Pancreas (tissue), 10 donors: ENCODE data around the gene NLN. TPM values are rescaled to one million over a fixed set of nuclear protein-coding genes. Genes with fewer than 3 reads are reported as not detected.

Experiments
- ATAC-seq, 4 donors: fragments of 200-7000 bp; cut with Tn5 transposase; one replicate each; pipeline versions ENCODE4 v1.8.0 to v1.9.1; 2020; ENCODE audit warnings: mild to moderate bottlenecking in 4 of 4, moderate library complexity in 4 of 4
- DNase-seq, 6 donors: peaks; one replicate each; pipeline ENCODE4 v3.0.0-alpha.2; 2020
- FAIRE-seq: peaks from 2 replicates; lab custom pipeline; 2012; peaks lifted over from hg19 to GRCh38; lab: Jason Lieb, UNC
- H3K27ac ChIP-seq, 4 donors: fragments of 200-600 bp; sonication (generic); 1 replicate in 3 of 4; 2 replicates in 1 of 4; pipeline versions ENCODE4 v1.5.0 to v1.8.0; 2020
- H3K27me3 ChIP-seq, 4 donors: fragments of 200-600 bp; one replicate each; pipeline ENCODE4 v1.8.0; 2021
- H3K36me3 ChIP-seq, 3 donors: fragments of 200-600 bp; sonication (generic) in 1 of 3; one replicate each; pipeline versions ENCODE4 v1.5.0 to v1.8.0; 2020 to 2021
- H3K4me1 ChIP-seq, 3 donors: fragments of 200-600 bp; one replicate each; pipeline ENCODE4 v1.8.0; 2021
- H3K4me3 ChIP-seq, 4 donors: fragments of 200-600 bp; sonication (generic) in 2 of 4; one replicate each; pipeline versions ENCODE4 v1.5.0 to v1.8.0; 2020 to 2021
- H3K9me3 ChIP-seq, 4 donors: fragments of 200-600 bp; one replicate each; pipeline ENCODE4 v1.8.0; 2021
- WGBS, 2 donors: extraction: QIAGEN DNeasy Blood & Tissue Kit; methylation state at CpG; one replicate each; pipeline ENCODE4 v1.1.7; 2013; 5-methylcytosine and 5-hydroxymethylcytosine counted together
- intact Hi-C, 3 donors: fragments of 100-400 bp; cut with DNase I; formaldehyde crosslinking; loops; one replicate each; pipeline versions ENCODE4 v1.11.1 to v1.14.2; 2022
- polyA plus RNA-seq, 2 donors: library from polyadenylated mRNA; stranded (reverse); fragments of 200-250 nt; gene quantifications; one replicate each; pipeline ENCODE4 v1.2.3, GENCODE V29; 2013
- total RNA-seq, 6 donors: library from RNA; stranded (reverse); fragmentation: NEBNext Ultra II Directional in 4 of 6; extraction: Animal tissue kit (Norgen Biotek cat#: 25700) in 4 of 6; gene quantifications; one replicate each; pipeline versions ENCODE4 v1.2.1 to v1.2.4, GENCODE V29; 2021 to 2023
- TF ChIP-seq, protein P1 (sequence below), 4 donors: fragments of 200-600 bp; sonication (generic) in 3 of 4; IDR thresholded peaks; one replicate each; pipeline versions ENCODE4 v1.5.0 to v1.8.0; 2021; ENCODE audit warnings: antibody characterized with exemption in 4 of 4
- donor health status: healthy with polysubstance abuse.
- donor health status: DM: no; HTN: no; CAD: no; lungs with moderate emphysema.
- donor health status: DM: no; HTN: no; CAD: no.
- donor health status: control.
- donor health status: control.
- donor health status: Bipolar disorder and iron deficiency.
- donor health status: DM: yes; HTN: yes; CAD: no.
- donor health status: DM: no; HTN: no; CAD: no.
- donor health status: DM: no; HTN: no; CAD: no.
- donor health status: DM: yes; HTN: yes; CAD: no.

Gene NLN
- total and polyA plus RNA-seq, 8 donors: 1.8 to 15.0 (median 8.0) TPM

DNA sequence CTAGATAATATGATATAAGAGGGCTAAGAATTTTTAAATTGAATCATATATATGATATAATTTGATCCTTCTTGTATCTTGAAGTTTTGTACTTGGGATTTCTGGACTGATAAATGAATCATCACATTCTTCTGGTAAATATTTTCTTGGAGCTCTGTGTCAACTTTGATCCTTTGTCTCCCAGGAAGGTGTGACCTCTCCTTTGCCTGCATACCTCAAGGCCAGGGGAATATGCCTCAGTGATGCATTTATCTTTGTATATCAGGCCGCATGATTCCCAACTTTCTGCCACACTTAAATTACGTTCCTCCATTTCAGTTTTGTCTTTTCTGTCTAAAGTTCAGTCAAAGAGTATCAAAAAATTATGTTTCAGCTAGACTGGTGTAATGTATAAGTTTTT, 101.2 kb downstream of the NLN start:
- DNase-seq (no peak), FAIRE-seq (no peak), ATAC-seq (no peak)
- TF ChIP-seq, protein P1, sequence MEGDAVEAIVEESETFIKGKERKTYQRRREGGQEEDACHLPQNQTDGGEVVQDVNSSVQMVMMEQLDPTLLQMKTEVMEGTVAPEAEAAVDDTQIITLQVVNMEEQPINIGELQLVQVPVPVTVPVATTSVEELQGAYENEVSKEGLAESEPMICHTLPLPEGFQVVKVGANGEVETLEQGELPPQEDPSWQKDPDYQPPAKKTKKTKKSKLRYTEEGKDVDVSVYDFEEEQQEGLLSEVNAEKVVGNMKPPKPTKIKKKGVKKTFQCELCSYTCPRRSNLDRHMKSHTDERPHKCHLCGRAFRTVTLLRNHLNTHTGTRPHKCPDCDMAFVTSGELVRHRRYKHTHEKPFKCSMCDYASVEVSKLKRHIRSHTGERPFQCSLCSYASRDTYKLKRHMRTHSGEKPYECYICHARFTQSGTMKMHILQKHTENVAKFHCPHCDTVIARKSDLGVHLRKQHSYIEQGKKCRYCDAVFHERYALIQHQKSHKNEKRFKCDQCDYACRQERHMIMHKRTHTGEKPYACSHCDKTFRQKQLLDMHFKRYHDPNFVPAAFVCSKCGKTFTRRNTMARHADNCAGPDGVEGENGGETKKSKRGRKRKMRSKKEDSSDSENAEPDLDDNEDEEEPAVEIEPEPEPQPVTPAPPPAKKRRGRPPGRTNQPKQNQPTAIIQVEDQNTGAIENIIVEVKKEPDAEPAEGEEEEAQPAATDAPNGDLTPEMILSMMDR (IDR thresholded peaks at IDR 0.05): no peak
- no peaks in the 10 kb centered on the region for H3K27me3 ChIP-seq
- H3K4me3 ChIP-seq: no peak overlapping the region
- H3K27ac ChIP-seq: no peak overlapping the region
- intact Hi-C loops: no loop called here
- H3K4me1 ChIP-seq: no peaks in the 10 kb centered on the region
- WGBS, 2 donors: 85 to 95% methylated on average over 2 of the region's 2 CpGs
- no peaks in the 10 kb centered on the region for H3K36me3 ChIP-seq
- no peaks in the 10 kb centered on the region for H3K9me3 ChIP-seq

DNA sequence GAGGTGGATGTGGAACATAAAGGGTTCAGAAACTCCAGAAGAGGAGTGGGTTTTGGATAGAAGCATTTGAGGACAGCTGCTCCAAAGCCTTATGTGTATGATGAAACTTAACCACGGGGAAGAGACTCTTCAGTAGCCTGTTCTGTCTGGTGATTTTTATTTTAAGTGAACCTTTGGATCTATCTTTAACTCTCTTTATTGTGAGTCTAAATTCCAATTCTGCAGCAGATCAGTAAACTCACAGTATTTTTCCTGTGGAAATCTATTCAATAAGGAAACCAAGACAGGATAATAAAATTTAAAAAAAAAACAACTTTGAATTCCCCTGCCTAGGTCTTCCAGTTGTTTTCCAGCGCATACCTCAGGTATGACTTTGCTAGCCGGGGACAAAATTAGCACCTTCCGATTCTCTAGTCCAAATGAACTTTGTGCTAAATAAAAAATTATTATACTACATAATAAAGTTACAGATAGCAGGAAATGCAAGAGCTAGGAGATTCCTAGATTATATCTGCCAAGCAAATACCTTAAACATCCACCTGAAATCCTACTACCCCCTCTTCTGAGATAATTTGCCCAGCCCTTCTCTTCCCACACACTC, 101.9 kb downstream of the NLN start:
- H3K4me3 ChIP-seq: no peak overlapping the region
- ATAC-seq (no peak), FAIRE-seq (no peak), DNase-seq (no peak)
- intact Hi-C loops: no loop called here
- no peaks in the 10 kb centered on the region for H3K9me3 ChIP-seq
- 91 to 94% methylated on average over 4 of the region's 4 CpGs for WGBS, 2 donors
- no peaks in the 10 kb centered on the region for H3K36me3 ChIP-seq
- TF ChIP-seq, protein P1 (IDR thresholded peaks at IDR 0.05): no peak
- H3K4me1 ChIP-seq: no peaks in the 10 kb centered on the region
- H3K27me3 ChIP-seq: no peaks in the 10 kb centered on the region
- H3K27ac ChIP-seq: no peak overlapping the region

DNA sequence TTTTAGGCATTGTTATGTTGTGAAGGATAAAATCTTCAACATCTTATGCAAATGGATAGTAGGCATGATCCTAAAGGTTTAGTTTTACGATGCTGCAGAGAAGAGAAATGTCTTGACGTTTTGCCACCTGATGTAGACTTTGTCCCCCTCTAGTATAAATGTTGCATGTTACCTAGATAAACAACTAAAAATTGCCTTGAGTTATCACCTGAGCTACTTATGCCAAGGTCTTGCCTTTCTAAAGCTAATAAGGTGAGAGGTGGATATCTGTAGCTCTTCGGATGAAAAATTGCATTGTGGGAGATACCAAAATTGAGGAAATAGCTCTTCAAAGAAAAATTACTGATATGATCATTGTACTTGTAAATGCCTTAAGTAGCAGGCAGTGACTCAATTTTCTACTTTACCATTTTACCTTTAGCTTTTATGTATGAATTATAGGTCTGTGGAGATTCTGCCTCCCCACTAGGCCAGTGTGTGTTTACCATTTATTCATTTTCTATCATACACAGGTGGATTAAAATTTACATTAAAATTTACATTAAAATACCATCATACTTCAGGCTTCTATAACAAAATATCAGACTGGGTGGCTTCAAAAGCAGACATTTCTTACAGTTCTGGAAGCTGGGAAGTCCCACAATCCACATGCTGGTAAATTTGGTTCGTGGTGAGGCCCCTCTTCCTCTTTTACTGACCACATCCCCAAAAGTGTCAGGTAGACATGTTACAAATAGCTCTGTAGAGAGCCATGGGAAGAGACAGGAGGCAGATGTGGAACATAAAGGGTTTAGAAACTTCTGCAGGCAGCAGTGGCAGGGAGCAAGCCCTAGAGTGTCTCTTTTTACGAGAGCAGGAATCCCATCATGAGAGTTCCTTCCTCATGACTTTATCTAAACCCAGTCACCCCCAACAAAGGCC, 103.7 kb downstream of the NLN start:
- FAIRE-seq (no peak), DNase-seq (no peak), ATAC-seq (no peak)
- Histone ChIP-seq H3K27me3 (no peaks in the 10 kb centered on the region), H3K36me3 (no peaks in the 10 kb centered on the region), H3K4me1 (no peaks in the 10 kb centered on the region), H3K4me3 (no peak overlapping the region), H3K27ac (no peak overlapping the region), H3K9me3 (no peaks in the 10 kb centered on the region)
- intact Hi-C loops: no loop called here
- 62 to 69% methylated on average over 5 of the region's 5 CpGs for WGBS, 2 donors
- TF ChIP-seq, protein P1 (IDR thresholded peaks at IDR 0.05): no peak

DNA sequence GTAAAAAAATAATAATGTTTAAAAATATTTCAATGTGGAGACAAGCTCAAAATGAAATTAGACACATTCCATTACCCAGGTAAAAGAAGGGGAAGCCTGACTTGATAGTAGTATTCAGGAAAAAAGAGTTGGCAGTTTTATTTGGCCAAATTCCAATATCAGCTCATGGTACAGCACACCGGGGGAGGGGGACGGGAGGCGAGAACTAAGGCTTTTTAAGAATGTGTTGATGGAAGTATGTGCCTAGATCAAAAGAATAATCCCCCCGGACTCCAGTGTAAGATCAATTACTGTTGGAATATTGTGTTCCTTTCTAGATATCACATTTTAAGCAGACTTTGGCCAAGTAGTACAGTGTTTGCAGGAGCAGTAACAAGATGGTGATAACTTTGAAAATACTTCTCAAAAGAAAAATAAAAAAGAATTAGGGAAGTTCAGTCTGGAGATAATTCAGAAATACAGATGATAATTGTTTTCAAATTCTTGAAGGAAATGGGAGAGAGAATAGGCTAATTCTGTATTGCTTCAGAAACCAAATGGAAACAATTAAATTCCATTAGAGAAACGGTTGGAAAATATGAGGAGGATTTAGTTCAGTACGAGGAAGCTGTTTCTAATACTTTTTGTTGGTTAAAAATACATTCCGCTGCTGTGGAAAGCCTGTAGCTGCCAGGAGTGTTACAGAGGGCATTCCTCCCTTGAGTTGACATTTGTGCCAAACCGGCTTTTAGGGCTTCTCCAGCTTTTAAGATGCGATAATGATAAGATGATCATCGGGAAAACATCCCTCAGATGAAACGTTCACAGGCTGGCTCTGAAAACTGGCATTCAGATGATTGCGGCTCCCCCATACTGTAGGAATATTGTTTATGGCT, 106.3 kb downstream of the NLN start:
- Histone ChIP-seq H3K27me3 (no peaks in the 10 kb centered on the region), H3K27ac (no peak overlapping the region), H3K4me3 (no peak overlapping the region), H3K4me1 (no peaks in the 10 kb centered on the region), H3K36me3 (no peaks in the 10 kb centered on the region), H3K9me3 (no peaks in the 10 kb centered on the region)
- DNase-seq (no peak), FAIRE-seq (no peak), ATAC-seq (no peak)
- TF ChIP-seq, protein P1 (IDR thresholded peaks at IDR 0.05): no peak
- intact Hi-C loops: no loop called here
- 78% methylated on average over 12 of the region's 12 CpGs for WGBS, 2 donors
